Measurements from ENCODE around the gene LRRFIP1. TPM values are rescaled to one million over a fixed set of nuclear protein-coding genes. Genes with fewer than 3 reads are reported as not detected.

The LRRFIP1 gene
- total and polyA plus RNA-seq, 2 of the 13 experiments (the other 11 are each of a cell fraction or from before 2014, with no cell fraction given), result 15.9 to 40.5 TPM

DNA sequence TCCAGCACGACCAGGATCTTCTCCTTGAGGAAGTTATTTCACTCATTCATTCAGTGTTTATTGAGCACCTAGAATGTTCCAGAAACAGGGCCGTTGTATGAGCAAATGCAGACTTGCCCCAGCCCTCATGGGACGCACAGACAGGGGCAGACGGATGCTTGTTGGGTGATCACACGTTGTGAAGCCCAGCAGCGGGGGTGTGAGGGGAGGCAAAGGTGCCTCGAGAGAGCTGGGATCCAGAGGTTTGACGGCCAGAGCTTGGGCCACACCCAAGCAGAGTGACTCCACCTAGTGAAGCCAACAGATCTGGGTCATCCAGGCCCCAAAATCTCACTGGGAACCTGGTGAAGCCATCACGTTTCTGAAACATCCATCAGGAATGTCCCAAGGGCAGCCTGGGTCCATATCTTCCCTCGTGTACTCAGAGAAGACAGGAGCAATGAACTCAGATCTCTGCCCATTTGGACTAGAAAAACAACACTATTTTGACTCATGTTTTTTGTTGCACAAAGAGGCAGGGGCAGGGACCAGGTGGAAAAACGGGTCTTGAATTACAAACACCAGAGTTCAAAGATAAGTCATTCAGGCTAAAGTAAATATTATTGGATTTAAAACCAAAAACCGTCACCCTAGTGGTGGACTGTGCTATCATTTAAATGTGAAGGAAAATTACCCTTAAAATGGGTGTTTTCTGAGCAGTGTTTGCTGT lies 116.3 kb downstream of the LRRFIP1 start (continued):
- TF ChIP-seq, protein P1, sequence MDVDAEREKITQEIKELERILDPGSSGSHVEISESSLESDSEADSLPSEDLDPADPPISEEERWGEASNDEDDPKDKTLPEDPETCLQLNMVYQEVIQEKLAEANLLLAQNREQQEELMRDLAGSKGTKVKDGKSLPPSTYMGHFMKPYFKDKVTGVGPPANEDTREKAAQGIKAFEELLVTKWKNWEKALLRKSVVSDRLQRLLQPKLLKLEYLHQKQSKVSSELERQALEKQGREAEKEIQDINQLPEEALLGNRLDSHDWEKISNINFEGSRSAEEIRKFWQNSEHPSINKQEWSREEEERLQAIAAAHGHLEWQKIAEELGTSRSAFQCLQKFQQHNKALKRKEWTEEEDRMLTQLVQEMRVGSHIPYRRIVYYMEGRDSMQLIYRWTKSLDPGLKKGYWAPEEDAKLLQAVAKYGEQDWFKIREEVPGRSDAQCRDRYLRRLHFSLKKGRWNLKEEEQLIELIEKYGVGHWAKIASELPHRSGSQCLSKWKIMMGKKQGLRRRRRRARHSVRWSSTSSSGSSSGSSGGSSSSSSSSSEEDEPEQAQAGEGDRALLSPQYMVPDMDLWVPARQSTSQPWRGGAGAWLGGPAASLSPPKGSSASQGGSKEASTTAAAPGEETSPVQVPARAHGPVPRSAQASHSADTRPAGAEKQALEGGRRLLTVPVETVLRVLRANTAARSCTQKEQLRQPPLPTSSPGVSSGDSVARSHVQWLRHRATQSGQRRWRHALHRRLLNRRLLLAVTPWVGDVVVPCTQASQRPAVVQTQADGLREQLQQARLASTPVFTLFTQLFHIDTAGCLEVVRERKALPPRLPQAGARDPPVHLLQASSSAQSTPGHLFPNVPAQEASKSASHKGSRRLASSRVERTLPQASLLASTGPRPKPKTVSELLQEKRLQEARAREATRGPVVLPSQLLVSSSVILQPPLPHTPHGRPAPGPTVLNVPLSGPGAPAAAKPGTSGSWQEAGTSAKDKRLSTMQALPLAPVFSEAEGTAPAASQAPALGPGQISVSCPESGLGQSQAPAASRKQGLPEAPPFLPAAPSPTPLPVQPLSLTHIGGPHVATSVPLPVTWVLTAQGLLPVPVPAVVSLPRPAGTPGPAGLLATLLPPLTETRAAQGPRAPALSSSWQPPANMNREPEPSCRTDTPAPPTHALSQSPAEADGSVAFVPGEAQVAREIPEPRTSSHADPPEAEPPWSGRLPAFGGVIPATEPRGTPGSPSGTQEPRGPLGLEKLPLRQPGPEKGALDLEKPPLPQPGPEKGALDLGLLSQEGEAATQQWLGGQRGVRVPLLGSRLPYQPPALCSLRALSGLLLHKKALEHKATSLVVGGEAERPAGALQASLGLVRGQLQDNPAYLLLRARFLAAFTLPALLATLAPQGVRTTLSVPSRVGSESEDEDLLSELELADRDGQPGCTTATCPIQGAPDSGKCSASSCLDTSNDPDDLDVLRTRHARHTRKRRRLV (CRISPR knock-in tag; IDR thresholded peaks at IDR 0.05), result 0 out of 2 replicates have a peak, but pooled peaks have one; percentile 10
- TF ChIP-seq, protein P2, sequence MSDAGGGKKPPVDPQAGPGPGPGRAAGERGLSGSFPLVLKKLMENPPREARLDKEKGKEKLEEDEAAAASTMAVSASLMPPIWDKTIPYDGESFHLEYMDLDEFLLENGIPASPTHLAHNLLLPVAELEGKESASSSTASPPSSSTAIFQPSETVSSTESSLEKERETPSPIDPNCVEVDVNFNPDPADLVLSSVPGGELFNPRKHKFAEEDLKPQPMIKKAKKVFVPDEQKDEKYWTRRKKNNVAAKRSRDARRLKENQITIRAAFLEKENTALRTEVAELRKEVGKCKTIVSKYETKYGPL (CRISPR knock-in tag; IDR thresholded peaks at IDR 0.05), result no peak
- TF ChIP-seq JARID2 (CRISPR knock-in tag; IDR thresholded peaks at IDR 0.05; ENCODE audit: insufficient replicate concordance) (no peak), CHD2 (IDR thresholded peaks at IDR 0.05; ENCODE audit: low read depth, low read length) (no peak), KLF15 (CRISPR knock-in tag; IDR thresholded peaks at IDR 0.05; ENCODE audit: borderline replicate concordance) (no peak), TOPORS (CRISPR knock-in tag; IDR thresholded peaks at IDR 0.05) (no peak), SRSF1 (optimal IDR thresholded peaks at IDR 0.05; ENCODE audit: low read depth, low read length) (no peak), RORA (CRISPR knock-in tag; IDR thresholded peaks at IDR 0.05) (no peak), ZNF720 (CRISPR knock-in tag; IDR thresholded peaks at IDR 0.05) (0 out of 2 replicates have a peak, but pooled peaks have one; percentile 32), ZBTB1 (CRISPR knock-in tag; IDR thresholded peaks at IDR 0.05; ENCODE audit: borderline replicate concordance) (no peak), CCAR2 (optimal IDR thresholded peaks at IDR 0.05; ENCODE audit: low read depth, low read length) (no peak)
- TF ChIP-seq, protein P3, sequence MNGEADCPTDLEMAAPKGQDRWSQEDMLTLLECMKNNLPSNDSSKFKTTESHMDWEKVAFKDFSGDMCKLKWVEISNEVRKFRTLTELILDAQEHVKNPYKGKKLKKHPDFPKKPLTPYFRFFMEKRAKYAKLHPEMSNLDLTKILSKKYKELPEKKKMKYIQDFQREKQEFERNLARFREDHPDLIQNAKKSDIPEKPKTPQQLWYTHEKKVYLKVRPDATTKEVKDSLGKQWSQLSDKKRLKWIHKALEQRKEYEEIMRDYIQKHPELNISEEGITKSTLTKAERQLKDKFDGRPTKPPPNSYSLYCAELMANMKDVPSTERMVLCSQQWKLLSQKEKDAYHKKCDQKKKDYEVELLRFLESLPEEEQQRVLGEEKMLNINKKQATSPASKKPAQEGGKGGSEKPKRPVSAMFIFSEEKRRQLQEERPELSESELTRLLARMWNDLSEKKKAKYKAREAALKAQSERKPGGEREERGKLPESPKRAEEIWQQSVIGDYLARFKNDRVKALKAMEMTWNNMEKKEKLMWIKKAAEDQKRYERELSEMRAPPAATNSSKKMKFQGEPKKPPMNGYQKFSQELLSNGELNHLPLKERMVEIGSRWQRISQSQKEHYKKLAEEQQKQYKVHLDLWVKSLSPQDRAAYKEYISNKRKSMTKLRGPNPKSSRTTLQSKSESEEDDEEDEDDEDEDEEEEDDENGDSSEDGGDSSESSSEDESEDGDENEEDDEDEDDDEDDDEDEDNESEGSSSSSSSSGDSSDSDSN (CRISPR knock-in tag; IDR thresholded peaks at IDR 0.05), result peak; percentile 63
- TF ChIP-seq, protein P4, sequence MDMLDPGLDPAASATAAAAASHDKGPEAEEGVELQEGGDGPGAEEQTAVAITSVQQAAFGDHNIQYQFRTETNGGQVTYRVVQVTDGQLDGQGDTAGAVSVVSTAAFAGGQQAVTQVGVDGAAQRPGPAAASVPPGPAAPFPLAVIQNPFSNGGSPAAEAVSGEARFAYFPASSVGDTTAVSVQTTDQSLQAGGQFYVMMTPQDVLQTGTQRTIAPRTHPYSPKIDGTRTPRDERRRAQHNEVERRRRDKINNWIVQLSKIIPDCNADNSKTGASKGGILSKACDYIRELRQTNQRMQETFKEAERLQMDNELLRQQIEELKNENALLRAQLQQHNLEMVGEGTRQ (IDR thresholded peaks at IDR 0.05; ENCODE audit: low read depth, low read length), result no peak
- TF ChIP-seq, protein P4 (CRISPR knock-in tag; IDR thresholded peaks at IDR 0.05; ENCODE audit: borderline replicate concordance), result no peak
- TF ChIP-seq, protein P5, sequence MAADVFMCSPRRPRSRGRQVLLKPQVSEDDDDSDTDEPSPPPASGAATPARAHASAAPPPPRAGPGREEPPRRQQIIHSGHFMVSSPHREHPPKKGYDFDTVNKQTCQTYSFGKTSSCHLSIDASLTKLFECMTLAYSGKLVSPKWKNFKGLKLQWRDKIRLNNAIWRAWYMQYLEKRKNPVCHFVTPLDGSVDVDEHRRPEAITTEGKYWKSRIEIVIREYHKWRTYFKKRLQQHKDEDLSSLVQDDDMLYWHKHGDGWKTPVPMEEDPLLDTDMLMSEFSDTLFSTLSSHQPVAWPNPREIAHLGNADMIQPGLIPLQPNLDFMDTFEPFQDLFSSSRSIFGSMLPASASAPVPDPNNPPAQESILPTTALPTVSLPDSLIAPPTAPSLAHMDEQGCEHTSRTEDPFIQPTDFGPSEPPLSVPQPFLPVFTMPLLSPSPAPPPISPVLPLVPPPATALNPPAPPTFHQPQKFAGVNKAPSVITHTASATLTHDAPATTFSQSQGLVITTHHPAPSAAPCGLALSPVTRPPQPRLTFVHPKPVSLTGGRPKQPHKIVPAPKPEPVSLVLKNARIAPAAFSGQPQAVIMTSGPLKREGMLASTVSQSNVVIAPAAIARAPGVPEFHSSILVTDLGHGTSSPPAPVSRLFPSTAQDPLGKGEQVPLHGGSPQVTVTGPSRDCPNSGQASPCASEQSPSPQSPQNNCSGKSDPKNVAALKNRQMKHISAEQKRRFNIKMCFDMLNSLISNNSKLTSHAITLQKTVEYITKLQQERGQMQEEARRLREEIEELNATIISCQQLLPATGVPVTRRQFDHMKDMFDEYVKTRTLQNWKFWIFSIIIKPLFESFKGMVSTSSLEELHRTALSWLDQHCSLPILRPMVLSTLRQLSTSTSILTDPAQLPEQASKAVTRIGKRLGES (CRISPR knock-in tag; IDR thresholded peaks at IDR 0.05; ENCODE audit: borderline replicate concordance), result no peak

All from HepG2 (cell line).